ENCODE results near the gene HSF5.

The HSF5 gene

GRCh38 chr17:58514770-58515157 lies 26.6 kb upstream of the HSF5 start:
- POLR2A ChIA-PET, result interaction anchor here (0.6 to 1.2 kb wide), 2 partner anchors 116 to 144 kb away, joined by 3 to 9 read pairs; no protein-coding TSS in a partner anchor
- no peak for DNase-seq (ENCODE audit: low read depth, low spot score)
- CTCF ChIA-PET, result interaction anchor here (0.7 to 1.6 kb wide), 5 partner anchors 9 to 491 kb away, joined by 3 to 8 read pairs (median 4); no protein-coding TSS in a partner anchor
- peak overlapping the region; percentile 77 for H3K4me3 ChIP-seq (ENCODE audit: low read depth, low read length)
- TF ChIP-seq, protein P1, sequence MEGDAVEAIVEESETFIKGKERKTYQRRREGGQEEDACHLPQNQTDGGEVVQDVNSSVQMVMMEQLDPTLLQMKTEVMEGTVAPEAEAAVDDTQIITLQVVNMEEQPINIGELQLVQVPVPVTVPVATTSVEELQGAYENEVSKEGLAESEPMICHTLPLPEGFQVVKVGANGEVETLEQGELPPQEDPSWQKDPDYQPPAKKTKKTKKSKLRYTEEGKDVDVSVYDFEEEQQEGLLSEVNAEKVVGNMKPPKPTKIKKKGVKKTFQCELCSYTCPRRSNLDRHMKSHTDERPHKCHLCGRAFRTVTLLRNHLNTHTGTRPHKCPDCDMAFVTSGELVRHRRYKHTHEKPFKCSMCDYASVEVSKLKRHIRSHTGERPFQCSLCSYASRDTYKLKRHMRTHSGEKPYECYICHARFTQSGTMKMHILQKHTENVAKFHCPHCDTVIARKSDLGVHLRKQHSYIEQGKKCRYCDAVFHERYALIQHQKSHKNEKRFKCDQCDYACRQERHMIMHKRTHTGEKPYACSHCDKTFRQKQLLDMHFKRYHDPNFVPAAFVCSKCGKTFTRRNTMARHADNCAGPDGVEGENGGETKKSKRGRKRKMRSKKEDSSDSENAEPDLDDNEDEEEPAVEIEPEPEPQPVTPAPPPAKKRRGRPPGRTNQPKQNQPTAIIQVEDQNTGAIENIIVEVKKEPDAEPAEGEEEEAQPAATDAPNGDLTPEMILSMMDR (IDR thresholded peaks at IDR 0.05; ENCODE audit: insufficient read depth, low read length, missing control alignments), result no peak

GRCh38 chr17:58513965-58514769 lies 26.0 kb upstream of the HSF5 start, which contains the start of gene MTMR4:
TSS of gene MTMR4 (minus strand) at chr17:58514638. CDS start at chr17:58514407, 231 bp downstream.
- H3K4me3 ChIP-seq (ENCODE audit: low read depth, low read length), result peak within 1 kb of the TSS; percentile 77
- DNase-seq (ENCODE audit: low read depth, low spot score), result no peak
- TF ChIP-seq, protein P1 (IDR thresholded peaks at IDR 0.05; ENCODE audit: insufficient read depth, low read length, missing control alignments), result no peak
- ChIA-PET POLR2A (interaction anchor here (1.2 kb wide), 1 partner anchor 117 kb away, joined by 9 read pairs; no protein-coding TSS in a partner anchor), CTCF (interaction anchor here (0.9 to 1.6 kb wide), 4 partner anchors 10 to 197 kb away, joined by 3 to 8 read pairs (median 4); no protein-coding TSS in a partner anchor)

DNA sequence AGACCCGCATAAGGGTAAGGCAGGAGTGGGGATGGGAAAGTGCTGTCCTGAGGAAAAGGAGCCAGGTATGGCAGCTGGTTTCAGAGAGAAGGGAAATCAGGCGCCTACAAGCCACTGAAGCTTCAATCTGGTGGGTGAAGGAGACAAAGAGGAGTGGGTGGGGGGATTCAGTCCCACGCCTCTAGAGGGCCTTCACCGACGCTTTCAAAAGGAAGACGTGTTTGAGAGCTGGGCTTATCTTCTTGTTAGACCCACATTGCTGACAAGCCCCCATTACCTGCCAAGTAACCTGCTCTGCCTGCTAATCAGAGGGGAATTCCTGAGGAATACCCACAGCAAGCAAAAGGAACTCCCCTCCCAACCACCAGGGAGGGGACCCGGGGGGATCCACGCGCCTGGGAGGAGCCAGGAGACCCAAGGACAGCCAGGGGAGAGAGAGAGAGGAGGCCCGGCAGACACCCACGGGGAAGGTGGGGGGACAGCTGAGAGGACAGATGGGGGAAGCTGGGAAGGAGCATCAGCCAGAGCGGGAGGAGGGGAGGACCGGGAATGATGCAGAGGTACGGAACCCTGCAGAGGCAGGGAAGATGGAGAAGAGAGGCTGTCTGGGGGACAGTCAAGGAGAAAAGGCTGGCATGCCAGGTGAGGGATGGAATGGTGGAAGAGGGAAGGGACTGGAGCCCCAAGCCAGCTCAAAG lies 25.2 kb upstream of the HSF5 start:
- CTCF ChIA-PET, result interaction anchor here (0.5 to 1.4 kb wide), 2 partner anchors 11 to 930 kb away, joined by 3 read pairs; no protein-coding TSS in a partner anchor
- TF ChIP-seq, protein P1 (IDR thresholded peaks at IDR 0.05; ENCODE audit: insufficient read depth, low read length, missing control alignments), result no peak
- H3K4me3 ChIP-seq (ENCODE audit: low read depth, low read length), result peak overlapping the region; percentile 77
- POLR2A ChIA-PET, result no interaction called here
- no peak for DNase-seq (ENCODE audit: low read depth, low spot score)

GRCh38 chr17:58510075-58510474 lies 21.9 kb upstream of the HSF5 start:
- TF ChIP-seq, protein P1 (IDR thresholded peaks at IDR 0.05; ENCODE audit: insufficient read depth, low read length, missing control alignments), result no peak
- ChIA-PET CTCF (interaction anchor here (2.0 kb wide), 1 partner anchor 10 kb away, joined by 5 read pairs; no protein-coding TSS in a partner anchor), POLR2A (no interaction called here)
- no peak overlapping the region for H3K4me3 ChIP-seq (ENCODE audit: low read depth, low read length)
- DNase-seq (ENCODE audit: low read depth, low spot score), result no peak

- DNase-seq (ENCODE audit: low read depth, low spot score), result no peak
- no peak overlapping the region for H3K4me3 ChIP-seq (ENCODE audit: low read depth, low read length)
- ChIA-PET POLR2A (no interaction called here), CTCF (no interaction called here)
- TF ChIP-seq, protein P1 (IDR thresholded peaks at IDR 0.05; ENCODE audit: insufficient read depth, low read length, missing control alignments), result no peak
Observed at GRCh38 chr17:58508341-58509067, 20.3 kb upstream of the HSF5 start.
